ENCODE data around the gene MINDY4.

Gene MINDY4

GRCh38 chr7:30927040-30927439 is 155.8 kb downstream of the MINDY4 start:
- no peak for DNase-seq (ENCODE audit: extremely low read depth, low read depth)
- no peak for TF ChIP-seq CTCF (IDR thresholded peaks at IDR 0.05; ENCODE audit: low read depth, low read length, missing control alignments)
- H3K4me3 ChIP-seq (replicated peaks; ENCODE audit: low read depth, low read length) = no peak overlapping the region

GRCh38 chr7:30927559-30927958 is 156.3 kb downstream of the MINDY4 start:
- no peak for DNase-seq (ENCODE audit: extremely low read depth, low read depth)

GRCh38 chr7:30928254-30928872 is 157.1 kb downstream of the MINDY4 start:
- H3K4me3 ChIP-seq (replicated peaks; ENCODE audit: low read depth, low read length) = no peak overlapping the region
- DNase-seq (ENCODE audit: extremely low read depth, low read depth) = no peak
- TF ChIP-seq CTCF (IDR thresholded peaks at IDR 0.05; ENCODE audit: low read depth, low read length, missing control alignments) = no peak

More at GRCh38 chr7:30927559-30927958, 156.3 kb downstream of the MINDY4 start:
- no peak overlapping the region for H3K4me3 ChIP-seq (replicated peaks; ENCODE audit: low read depth, low read length)
- no peak for TF ChIP-seq CTCF (IDR thresholded peaks at IDR 0.05; ENCODE audit: low read depth, low read length, missing control alignments)

- TF ChIP-seq CTCF (IDR thresholded peaks at IDR 0.05; ENCODE audit: low read depth, low read length, missing control alignments) = no peak
- no peak for DNase-seq (ENCODE audit: extremely low read depth, low read depth)
- no peak overlapping the region for H3K4me3 ChIP-seq (replicated peaks; ENCODE audit: low read depth, low read length)
These were observed 158.5 kb downstream of the MINDY4 start for GRCh38 chr7:30929686-30930085.

- TF ChIP-seq CTCF (IDR thresholded peaks at IDR 0.05; ENCODE audit: low read depth, low read length, missing control alignments) = no peak
- no peak overlapping the region for H3K4me3 ChIP-seq (replicated peaks; ENCODE audit: low read depth, low read length)
- no peak for DNase-seq (ENCODE audit: extremely low read depth, low read depth)
These were observed 159.4 kb downstream of the MINDY4 start for GRCh38 chr7:30930621-30931020.

- DNase-seq (ENCODE audit: extremely low read depth, low read depth) = no peak
- no peak overlapping the region for H3K4me3 ChIP-seq (replicated peaks; ENCODE audit: low read depth, low read length)
- TF ChIP-seq CTCF (IDR thresholded peaks at IDR 0.05; ENCODE audit: low read depth, low read length, missing control alignments) = no peak
These were observed 160.1 kb downstream of the MINDY4 start for GRCh38 chr7:30931161-30931928.

Data from HFF-Myc (cell line).